Calu3 (cell line): Measurements from ENCODE around the gene CDKAL1. TPM values are rescaled to one million over a fixed set of nuclear protein-coding genes. Genes with fewer than 3 reads are reported as not detected.

ENCODE experiments used
- BruUV-seq: library from RNA; stranded (reverse); fragments of 400-500 nt; replicated peaks from 2 replicates; lab custom pipeline; 2021; lab: Mats Ljungman, UMichigan
- CTCF ChIA-PET: fragments of 300-600 bp; sonication (Branson Sonifier 250); formaldehyde crosslinking; loops from one replicate; lab custom pipeline; 2022; ENCODE audit warnings: antibody characterized with exemption; lab: Charles Lee
- DNase-seq: peaks from one replicate; pipeline ENCODE4 v3.0.0; 2022
- H3K27ac Mint-ChIP-seq: one replicate; pipeline ENCODE4 v1.8.0; 2022; ENCODE audit warnings: mixed read lengths; ENCODE audit not compliant: unreplicated experiment
- H3K27me3 Mint-ChIP-seq: one replicate; pipeline ENCODE4 v1.8.0; 2022; ENCODE audit warnings: mixed read lengths; ENCODE audit not compliant: unreplicated experiment
- H3K36me3 Mint-ChIP-seq: one replicate; pipeline ENCODE4 v1.8.0; 2022; ENCODE audit warnings: mild to moderate bottlenecking, moderate library complexity, mixed read lengths; ENCODE audit not compliant: insufficient read depth, unreplicated experiment
- H3K4me1 Mint-ChIP-seq: one replicate; pipeline ENCODE4 v1.8.0; 2022; ENCODE audit warnings: mild to moderate bottlenecking, low read depth, mixed read lengths; ENCODE audit not compliant: unreplicated experiment
- H3K4me3 Mint-ChIP-seq: one replicate; pipeline ENCODE4 v1.8.0; 2022; ENCODE audit warnings: mild to moderate bottlenecking, low read depth, moderate library complexity, mixed read lengths; ENCODE audit not compliant: unreplicated experiment
- H3K9me3 Mint-ChIP-seq: one replicate; pipeline ENCODE4 v1.8.0; 2022; ENCODE audit warnings: low read depth, mixed read lengths; ENCODE audit not compliant: unreplicated experiment
- CTCF ChIP-seq: fragments of 200-600 bp; IDR thresholded peaks from one replicate; pipeline ENCODE4 v1.8.0; 2022; ENCODE audit warnings: antibody characterized with exemption; ENCODE audit not compliant: unreplicated experiment
- intact Hi-C: fragments of 100-400 bp; cut with micrococcal nuclease; formaldehyde crosslinking; loops from one replicate; pipeline ENCODE4 v1.10.0; 2022; ENCODE audit not compliant: unreplicated experiment
- total RNA-seq: library from RNA; stranded (reverse); gene quantifications from 2 replicates; pipeline ENCODE4 v1.2.3, GENCODE V29; 2022

The CDKAL1 gene
- total RNA-seq, 1 experiment from 2014 or later, result 39.6 TPM

DNA sequence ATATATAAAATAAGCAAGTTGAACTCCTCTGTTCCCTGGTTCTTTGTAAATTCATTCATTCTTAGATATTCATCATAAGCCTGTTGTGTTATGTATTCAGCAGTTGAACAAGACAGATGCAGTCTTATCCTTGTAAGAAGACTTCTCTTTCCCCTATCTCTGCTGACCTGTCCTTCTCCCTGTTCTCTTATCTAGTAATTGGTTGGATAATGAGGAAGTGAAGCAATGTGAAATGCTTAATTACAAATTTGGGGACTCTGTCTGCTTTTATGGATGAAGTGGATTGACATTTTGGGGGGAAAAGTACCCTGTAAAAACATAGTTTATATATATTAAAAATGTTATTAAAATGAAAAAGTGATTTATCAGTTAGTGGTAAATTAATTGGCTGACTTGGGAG lies 37.0 kb downstream of the CDKAL1 start:
- DNase-seq, result no peak
- Mint-ChIP-seq H3K36me3 (peaks cover 4% of the 10 kb centered on the region), H3K27ac (no peak overlapping the region), H3K4me1 (peaks cover 30% of the 10 kb centered on the region), H3K4me3 (no peak overlapping the region), H3K9me3 (peaks cover 2% of the 10 kb centered on the region), H3K27me3 (no peaks in the 10 kb centered on the region)
- intact Hi-C loops, result no loop called here
- BruUV-seq, result no TSS peak
- CTCF ChIA-PET, result no interaction called here
- no peak for TF ChIP-seq CTCF

DNA sequence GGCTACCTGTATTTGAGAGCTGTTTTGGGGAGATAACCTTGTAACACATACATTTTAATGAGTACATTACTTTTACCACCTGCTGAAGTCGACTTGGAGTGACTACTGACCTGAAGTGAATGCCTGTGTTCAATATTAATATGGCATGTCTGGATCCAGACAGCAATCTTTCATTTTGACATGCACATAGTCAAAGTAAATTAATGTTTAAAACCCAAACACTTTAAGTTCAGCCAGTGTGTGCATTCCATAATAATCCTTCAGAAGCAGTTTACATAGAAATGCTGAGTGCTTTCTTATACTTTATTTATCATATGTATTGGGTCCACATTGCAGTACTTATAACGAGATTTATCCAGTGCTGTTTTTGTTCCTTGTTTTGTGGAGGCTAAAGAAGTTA lies 38.0 kb downstream of the CDKAL1 start:
- no peak for DNase-seq
- Mint-ChIP-seq H3K4me3 (no peak overlapping the region), H3K27ac (no peak overlapping the region), H3K27me3 (no peaks in the 10 kb centered on the region), H3K36me3 (peaks cover 4% of the 10 kb centered on the region), H3K4me1 (peaks cover 30% of the 10 kb centered on the region), H3K9me3 (peaks cover 2% of the 10 kb centered on the region)
- BruUV-seq, result no TSS peak
- CTCF ChIA-PET, result no interaction called here
- TF ChIP-seq CTCF, result no peak
- intact Hi-C loops, result no loop called here

GRCh38 chr6:20572940-20573339 lies 38.7 kb downstream of the CDKAL1 start:
- CTCF ChIA-PET, result no interaction called here

DNA sequence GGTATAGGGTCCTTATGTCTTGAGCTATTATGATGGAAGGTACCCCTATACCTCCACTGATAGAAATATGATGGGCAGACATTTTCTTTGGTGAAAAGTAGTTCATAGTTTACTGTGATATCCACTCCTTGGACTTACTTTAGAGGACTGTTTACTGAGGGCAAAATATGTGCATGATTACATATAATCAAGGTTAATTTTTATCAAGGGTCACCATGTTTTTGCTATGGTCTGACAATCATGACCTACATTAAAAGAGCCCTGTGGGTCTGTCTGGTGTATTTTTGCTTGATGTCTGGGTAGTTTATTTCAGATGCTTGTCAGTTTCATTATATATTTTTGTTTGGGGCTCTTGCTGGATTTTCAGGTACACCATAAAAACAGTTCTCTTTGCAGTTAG lies 40.1 kb downstream of the CDKAL1 start:
- peaks cover 20% of the 10 kb centered on the region for H3K4me1 Mint-ChIP-seq
- no peak for DNase-seq
- H3K27me3 Mint-ChIP-seq, result no peaks in the 10 kb centered on the region
- no peak for TF ChIP-seq CTCF
- H3K4me3 Mint-ChIP-seq, result no peak overlapping the region
- CTCF ChIA-PET, result interaction anchor here (0.6 to 1.0 kb wide), 2 partner anchors 74 to 140 kb away, joined by 3 to 5 read pairs; no protein-coding TSS in a partner anchor
- H3K36me3 Mint-ChIP-seq, result no peaks in the 10 kb centered on the region
- H3K9me3 Mint-ChIP-seq, result no peaks in the 10 kb centered on the region
- intact Hi-C loops, result no loop called here
- no TSS peak for BruUV-seq
- H3K27ac Mint-ChIP-seq, result no peak overlapping the region

More at GRCh38 chr6:20572940-20573339, 38.7 kb downstream of the CDKAL1 start:
- TF ChIP-seq CTCF, result no peak
- BruUV-seq, result no TSS peak
- H3K9me3 Mint-ChIP-seq, result peaks cover 2% of the 10 kb centered on the region
- no peak for DNase-seq
- peaks cover 30% of the 10 kb centered on the region for H3K4me1 Mint-ChIP-seq
- H3K36me3 Mint-ChIP-seq, result peaks cover 4% of the 10 kb centered on the region
- intact Hi-C loops, result no loop called here
- H3K27me3 Mint-ChIP-seq, result no peaks in the 10 kb centered on the region
- H3K4me3 Mint-ChIP-seq, result no peak overlapping the region
- H3K27ac Mint-ChIP-seq, result no peak overlapping the region
